Right kidney (tissue), 1 donor: ENCODE data around the gene DPH2.

Source experiments
- DNase-seq: peaks from one replicate; pipeline ENCODE4 v3.0.0-alpha.2; 2016

Gene DPH2

GRCh38 chr1:43942411-43942810 is 27.4 kb upstream of the DPH2 start:
- DNase-seq = no peak

GRCh38 chr1:43944860-43945259 is 24.9 kb upstream of the DPH2 start:
- no peak for DNase-seq

DNA sequence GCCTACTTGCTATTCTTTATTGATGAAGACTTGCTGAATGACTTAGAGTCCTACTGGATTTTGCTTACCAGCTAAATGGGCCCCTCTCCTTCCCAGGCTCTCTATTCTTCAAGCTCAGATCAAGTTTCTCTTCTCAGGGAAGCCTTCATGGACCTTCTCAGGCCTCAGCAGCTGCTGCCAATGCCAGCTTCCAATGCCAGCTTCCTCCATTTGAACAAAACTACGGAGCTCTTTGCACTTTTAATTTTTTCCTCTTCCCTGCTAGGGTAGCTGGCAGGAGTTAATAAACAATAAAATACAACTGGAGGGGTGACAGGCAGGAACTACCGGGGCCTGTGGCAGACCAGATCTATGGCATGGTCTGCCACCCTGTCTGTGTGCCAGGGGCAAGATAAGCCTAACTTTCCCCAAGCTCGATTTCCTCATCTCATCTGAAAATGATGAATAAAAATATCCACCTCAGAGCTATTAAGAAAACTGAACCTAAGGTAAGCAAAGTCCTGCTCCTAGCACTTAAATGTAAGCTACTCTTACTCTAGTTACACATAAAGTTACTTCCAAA is 24.1 kb upstream of the DPH2 start:
- DNase-seq = no peak

DNA sequence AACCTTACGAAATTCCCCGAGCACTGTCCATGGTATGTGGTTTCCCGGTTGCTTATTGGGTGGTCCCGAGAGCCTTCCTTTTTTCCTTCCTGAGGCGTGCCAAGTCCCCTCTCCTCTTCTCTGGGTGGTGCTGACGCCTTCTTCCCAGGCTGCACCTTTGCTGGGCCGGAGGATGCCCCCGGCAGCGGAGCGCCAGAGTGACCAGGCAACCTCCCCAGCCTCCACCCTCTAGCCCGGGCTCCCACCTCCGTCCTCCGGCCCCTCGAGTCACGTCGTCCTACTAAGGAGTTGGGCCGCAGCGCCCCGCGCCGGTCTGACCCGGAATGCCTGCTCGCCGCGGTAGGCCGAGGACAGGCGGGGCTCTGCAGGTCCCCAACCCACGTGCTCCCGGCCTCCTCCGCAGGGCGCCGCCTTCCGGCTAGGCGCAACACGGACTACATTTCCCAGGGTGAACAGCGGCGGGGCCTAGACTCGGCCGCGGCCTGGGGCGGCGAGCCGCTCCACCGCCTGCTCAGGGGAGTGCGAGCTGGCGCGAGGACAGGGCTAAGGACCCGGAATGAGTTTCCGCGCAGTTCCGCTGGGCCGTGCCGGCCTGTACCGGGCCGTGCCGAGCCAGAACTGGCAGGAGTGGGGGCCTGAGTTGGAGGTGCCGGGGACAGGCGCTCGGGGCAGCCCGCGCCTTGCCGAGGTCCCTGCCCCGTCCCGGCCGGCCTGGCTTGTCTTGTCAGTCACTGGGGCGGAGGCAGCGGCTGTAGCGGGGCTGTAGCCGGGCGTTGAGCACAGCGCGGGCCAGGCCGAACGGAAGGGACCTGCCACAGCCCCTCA is 23.4 kb upstream of the DPH2 start, which contains the start of gene IPO13:
IPO13 (plus strand) TSS at position 715 of the 825 bp plus-strand sequence. CDS start 651 bp downstream, outside the sequence.
- DNase-seq = peak; percentile 100

- DNase-seq = no peak
Measured at GRCh38 chr1:43947061-43947873, 22.5 kb upstream of the DPH2 start.

GRCh38 chr1:43947874-43948437 is 21.9 kb upstream of the DPH2 start:
- no peak for DNase-seq

- DNase-seq = no peak
Measured at GRCh38 chr1:43949678-43950077, 20.1 kb upstream of the DPH2 start.

DNA sequence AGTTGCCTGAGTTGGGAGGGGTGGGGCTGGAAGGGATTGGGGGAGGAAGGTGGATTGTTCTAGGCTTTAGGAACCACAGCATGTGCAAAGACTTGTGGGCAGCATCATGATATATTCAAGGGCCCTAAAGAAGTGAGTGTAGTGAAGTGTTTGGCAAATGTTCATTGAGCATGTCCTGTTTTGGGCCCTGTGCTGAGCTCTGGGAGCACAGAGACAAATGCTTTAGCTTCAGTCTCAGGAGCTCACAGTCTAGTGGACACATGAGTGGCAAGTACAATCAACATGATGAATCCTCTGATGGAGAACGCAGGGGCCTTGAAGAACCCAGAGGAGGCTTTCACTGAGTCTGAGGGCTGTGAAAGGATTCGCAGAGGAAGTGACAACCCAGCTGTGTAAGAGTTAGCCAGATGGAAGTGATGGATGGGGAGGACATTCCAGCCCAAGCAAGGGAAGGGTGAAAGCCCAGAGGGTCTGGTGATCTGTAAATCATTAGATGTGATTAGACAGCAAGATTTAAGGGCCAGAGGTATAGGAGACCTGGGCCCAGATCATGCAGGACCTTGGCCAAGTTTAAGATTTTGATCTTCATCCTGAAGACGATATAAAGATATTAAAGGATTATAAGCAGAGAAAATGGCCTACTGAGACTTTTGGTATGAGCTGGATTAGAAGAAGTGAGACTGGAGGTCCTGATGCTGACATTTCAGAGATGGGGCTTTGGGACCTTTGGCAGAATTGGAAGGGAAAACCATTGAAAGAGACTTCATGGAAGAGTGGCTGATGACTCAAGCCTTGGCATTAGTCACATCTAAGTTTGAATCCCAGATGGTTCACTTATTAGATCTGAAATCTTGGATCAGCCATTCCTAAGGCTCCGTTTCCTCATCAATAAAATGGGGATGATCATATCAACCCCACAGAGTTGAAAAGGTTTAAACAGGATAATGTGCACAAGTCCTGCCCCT is 18.5 kb upstream of the DPH2 start:
- no peak for DNase-seq

DNA sequence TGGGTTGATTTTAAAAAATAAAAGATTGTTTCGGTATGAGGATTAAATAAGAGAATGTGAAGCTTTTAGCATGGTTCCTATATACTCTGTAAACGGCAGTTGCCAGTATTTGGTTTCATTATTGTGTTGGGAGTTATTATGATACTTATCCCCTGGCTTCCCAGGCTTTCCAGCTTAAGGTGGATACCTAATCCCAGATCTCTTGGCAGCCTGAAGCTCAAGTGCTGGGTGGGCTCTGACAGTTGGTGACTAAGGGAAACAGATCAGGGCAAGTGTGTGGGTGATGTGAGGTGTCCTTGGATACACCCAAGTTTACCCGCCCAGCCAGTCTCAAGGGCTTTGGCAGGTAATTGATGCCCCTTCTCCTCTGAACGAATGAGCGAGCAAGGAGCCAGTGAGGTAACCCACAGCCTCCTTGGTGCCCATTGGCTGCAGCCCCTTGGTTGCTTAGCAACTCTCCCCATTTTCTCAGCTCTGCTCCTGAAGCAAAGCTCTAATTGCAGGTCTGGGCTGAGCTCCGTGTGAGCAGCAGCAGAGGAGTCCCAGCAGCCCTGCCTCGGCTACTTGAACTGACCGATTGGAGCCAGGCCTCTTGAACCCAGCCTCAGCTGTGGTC is 17.0 kb upstream of the DPH2 start:
- peak; percentile 21 for DNase-seq

DNA sequence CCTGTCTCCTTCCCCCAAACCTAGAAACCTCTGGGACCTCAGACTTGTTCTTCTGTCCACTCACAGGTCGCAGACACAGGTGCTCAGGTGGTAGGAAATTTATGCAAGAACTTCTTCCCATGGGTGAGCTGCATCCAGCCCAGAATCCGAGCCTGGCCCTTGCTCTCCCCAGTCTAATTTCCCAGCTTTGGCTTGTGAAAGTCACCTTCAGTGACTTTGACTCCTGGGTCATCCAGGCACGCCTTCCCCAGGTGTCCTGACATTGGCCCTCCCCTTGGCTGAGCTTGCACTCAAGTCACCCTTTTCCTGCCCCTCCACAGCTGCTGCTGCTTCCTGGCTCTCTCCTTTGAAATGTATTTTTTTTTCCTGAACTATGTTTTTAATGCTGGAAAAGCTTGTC is 16.4 kb upstream of the DPH2 start:
- DNase-seq = no peak

DNA sequence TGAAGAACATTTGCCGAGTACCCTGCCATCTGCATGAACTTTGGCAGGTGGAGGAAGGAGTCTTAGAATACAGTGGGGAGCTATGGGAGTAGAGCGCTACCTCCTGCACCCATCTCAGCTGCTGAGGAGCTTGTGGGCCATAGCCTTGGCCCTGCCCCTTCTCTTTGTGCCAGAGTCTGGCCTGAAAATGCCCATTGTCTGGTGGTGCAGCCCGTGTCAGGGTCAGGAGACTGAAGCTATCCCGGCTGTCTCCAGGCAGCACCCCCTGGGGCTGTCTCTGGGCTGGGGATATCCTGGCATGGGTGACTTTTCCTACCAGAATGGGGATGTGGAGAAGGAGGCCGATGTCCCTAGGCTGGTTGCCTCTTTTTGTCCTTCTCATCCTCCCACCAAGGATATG is 15.8 kb upstream of the DPH2 start:
- no peak for DNase-seq

DNA sequence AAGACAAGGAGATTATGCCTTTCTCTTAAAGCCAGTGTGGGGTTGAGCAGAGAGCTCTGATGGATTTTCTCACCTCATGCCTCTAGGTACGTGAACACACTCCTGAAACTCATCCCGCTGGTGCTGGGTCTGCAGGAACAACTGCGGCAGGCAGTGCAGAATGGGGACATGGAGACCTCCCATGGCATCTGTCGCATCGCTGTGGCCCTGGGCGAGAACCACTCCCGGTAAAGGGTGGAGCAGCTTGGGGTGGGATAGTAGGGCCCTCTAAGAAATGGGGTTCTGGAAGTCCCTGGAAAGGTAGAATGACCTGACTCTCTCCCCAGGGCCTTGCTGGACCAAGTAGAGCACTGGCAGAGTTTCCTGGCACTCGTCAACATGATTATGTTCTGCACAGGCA is 13.6 kb upstream of the DPH2 start:
- DNase-seq = no peak

GRCh38 chr1:43957407-43958040 is 12.3 kb upstream of the DPH2 start:
- DNase-seq = no peak

DNA sequence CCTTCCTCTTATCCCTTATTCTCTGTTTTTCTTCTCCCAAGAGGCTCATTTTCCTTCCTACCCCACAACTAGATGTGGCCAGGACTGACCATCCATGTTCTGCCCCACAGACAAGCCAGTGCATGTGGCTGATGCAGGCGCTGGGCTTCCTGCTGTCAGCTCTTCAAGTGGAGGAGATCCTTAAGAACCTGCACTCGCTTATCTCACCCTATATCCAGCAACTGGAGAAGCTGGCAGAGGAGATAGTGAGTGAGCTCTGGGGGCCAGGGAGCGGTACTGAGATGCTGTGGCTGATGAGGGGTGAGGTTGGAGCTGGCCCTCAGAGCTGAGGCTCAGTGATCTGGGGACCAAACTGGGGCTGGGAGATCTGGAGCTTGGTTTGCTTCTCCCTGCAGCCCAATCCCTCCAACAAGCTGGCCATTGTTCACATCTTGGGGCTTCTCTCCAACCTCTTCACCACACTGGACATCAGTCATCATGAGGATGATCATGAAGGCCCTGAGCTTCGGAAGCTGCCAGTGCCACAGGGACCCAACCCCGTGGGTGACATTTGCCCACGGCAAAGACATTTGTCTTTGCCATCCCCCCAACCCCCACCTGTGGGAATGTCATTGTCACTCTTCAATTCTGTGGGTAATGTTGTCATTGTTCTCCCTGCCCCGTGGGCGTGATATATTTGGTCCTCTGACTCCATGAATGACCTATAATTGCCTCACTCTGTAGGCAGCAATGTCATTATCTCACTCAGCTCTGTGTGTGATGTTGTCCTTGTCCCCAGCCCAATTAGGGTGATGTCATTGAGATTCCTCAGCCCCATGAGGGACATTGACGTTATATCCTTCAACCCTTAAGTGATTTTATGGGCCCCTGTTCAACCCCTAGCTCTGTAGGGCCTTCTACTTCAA is 11.2 kb upstream of the DPH2 start:
- no peak for DNase-seq

- no peak for DNase-seq
Measured at GRCh38 chr1:43960798-43961197, 9.0 kb upstream of the DPH2 start.

- no peak for DNase-seq
Measured at GRCh38 chr1:43961692-43962091, 8.1 kb upstream of the DPH2 start.

GRCh38 chr1:43962324-43962723 is 7.5 kb upstream of the DPH2 start:
- DNase-seq = no peak

DNA sequence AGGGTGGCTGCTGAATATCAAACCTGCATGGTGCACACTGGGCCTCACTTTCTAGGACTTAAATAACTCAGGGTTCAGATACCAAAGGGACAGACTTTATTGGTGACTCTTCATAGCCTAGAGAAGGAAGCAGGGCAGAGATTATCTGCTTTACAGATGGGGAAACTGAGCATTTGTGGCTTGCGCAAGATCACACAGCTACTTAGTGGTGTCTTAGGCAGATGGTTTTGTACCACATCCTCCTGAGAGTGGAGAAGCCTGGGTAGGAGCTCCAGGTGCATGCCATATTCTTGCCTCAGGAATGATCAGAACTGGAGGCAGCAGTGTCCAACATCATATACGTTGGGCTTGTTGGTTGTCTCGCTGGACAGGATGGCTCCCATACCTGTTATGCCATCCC is 6.8 kb upstream of the DPH2 start:
- DNase-seq = no peak

DNA sequence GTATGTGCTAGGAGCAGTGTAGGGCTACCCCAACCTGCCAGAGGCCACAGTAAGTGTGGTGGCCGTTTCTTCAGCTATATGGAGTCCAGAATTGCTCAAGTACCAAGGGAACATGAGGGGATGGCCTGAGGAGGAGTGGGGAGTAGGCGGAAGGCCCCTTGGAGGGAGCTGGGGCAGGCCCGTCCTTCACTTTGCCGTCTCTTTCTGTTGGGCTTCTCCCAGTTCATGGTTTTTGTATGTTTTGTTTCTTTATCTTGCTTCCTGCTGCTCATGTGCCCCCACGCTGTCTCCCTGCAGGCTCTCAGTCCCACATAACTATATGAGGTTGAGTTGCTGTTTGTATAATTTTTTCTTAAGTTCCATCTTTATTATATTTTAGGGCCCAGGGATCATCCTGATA is 5.9 kb upstream of the DPH2 start:
- no peak for DNase-seq

GRCh38 chr1:43965316-43965715 is 4.5 kb upstream of the DPH2 start:
- no peak for DNase-seq
